Nephron progenitor cell (in vitro differentiated cells): Measurements from ENCODE around the gene CCSER2.
"Not testable (repeated sequence)": the region's sequence is repeated elsewhere in the genome, so short reads cannot be mapped to it uniquely, and the experiment has no call there.

Experiments
- DNase-seq: peaks from one replicate; pipeline ENCODE4 v3.0.0; 2021
- H3K27ac Mint-ChIP-seq: 2 replicates; pipeline ENCODE4 v1.8.0; 2021; ENCODE audit warnings: mild to moderate bottlenecking, moderate library complexity, mixed read lengths
- H3K27me3 Mint-ChIP-seq: 2 replicates; pipeline ENCODE4 v1.8.0; 2021; ENCODE audit warnings: mild to moderate bottlenecking, low read depth, mixed read lengths; ENCODE audit not compliant: poor library complexity
- H3K36me3 Mint-ChIP-seq: 2 replicates; pipeline ENCODE4 v1.8.0; 2021; ENCODE audit warnings: low read depth, mixed read lengths
- H3K4me1 Mint-ChIP-seq: 2 replicates; pipeline ENCODE4 v1.8.0; 2021; ENCODE audit warnings: mixed read lengths
- H3K4me3 Mint-ChIP-seq: 2 replicates; pipeline ENCODE4 v1.8.0; 2021; ENCODE audit warnings: mild to moderate bottlenecking, moderate library complexity, mixed read lengths
- H3K9me3 Mint-ChIP-seq: 2 replicates; pipeline ENCODE4 v1.8.0; 2021; ENCODE audit warnings: mild to moderate bottlenecking, moderate library complexity, mixed read lengths
- TF ChIP-seq, protein P1 (sequence below): fragments of 200-600 bp; sonication (generic); IDR thresholded peaks from 2 replicates; pipeline ENCODE4 v1.5.0; 2021; ENCODE audit warnings: antibody characterized with exemption

The CCSER2 gene

GRCh38 chr10:84525120-84525806 is 196.9 kb downstream of the CCSER2 start:
- no peak for DNase-seq

GRCh38 chr10:84525807-84526182 is 197.4 kb downstream of the CCSER2 start:
- peaks cover 29% of the 10 kb centered on the region for H3K9me3 Mint-ChIP-seq
- H3K4me1 Mint-ChIP-seq = peaks cover 36% of the 10 kb centered on the region
- DNase-seq, H3K27ac Mint-ChIP-seq, H3K27me3 Mint-ChIP-seq, H3K4me3 Mint-ChIP-seq: not testable (repeated sequence)
- peaks cover 16% of the 10 kb centered on the region for H3K36me3 Mint-ChIP-seq

More at GRCh38 chr10:84525120-84525806, 196.9 kb downstream of the CCSER2 start:
- peaks cover 5% of the 10 kb centered on the region for H3K27me3 Mint-ChIP-seq
- TF ChIP-seq, protein P1, sequence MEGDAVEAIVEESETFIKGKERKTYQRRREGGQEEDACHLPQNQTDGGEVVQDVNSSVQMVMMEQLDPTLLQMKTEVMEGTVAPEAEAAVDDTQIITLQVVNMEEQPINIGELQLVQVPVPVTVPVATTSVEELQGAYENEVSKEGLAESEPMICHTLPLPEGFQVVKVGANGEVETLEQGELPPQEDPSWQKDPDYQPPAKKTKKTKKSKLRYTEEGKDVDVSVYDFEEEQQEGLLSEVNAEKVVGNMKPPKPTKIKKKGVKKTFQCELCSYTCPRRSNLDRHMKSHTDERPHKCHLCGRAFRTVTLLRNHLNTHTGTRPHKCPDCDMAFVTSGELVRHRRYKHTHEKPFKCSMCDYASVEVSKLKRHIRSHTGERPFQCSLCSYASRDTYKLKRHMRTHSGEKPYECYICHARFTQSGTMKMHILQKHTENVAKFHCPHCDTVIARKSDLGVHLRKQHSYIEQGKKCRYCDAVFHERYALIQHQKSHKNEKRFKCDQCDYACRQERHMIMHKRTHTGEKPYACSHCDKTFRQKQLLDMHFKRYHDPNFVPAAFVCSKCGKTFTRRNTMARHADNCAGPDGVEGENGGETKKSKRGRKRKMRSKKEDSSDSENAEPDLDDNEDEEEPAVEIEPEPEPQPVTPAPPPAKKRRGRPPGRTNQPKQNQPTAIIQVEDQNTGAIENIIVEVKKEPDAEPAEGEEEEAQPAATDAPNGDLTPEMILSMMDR = no peak
- H3K4me3 Mint-ChIP-seq = no peak overlapping the region
- peaks cover 16% of the 10 kb centered on the region for H3K36me3 Mint-ChIP-seq
- H3K27ac Mint-ChIP-seq = no peak overlapping the region
- H3K9me3 Mint-ChIP-seq = peaks cover 29% of the 10 kb centered on the region
- peaks cover 41% of the 10 kb centered on the region for H3K4me1 Mint-ChIP-seq

GRCh38 chr10:84527386-84527785 is 199.0 kb downstream of the CCSER2 start:
- not testable (repeated sequence) for H3K27me3 Mint-ChIP-seq, DNase-seq, H3K4me3 Mint-ChIP-seq, H3K27ac Mint-ChIP-seq
- Mint-ChIP-seq H3K9me3 (peaks cover 29% of the 10 kb centered on the region), H3K36me3 (peaks cover 16% of the 10 kb centered on the region), H3K4me1 (peaks cover 23% of the 10 kb centered on the region)

GRCh38 chr10:84528526-84528925 is 200.1 kb downstream of the CCSER2 start:
- DNase-seq, H3K27me3 Mint-ChIP-seq, H3K4me3 Mint-ChIP-seq, H3K27ac Mint-ChIP-seq: not testable (repeated sequence)
- H3K4me1 Mint-ChIP-seq = peaks cover 12% of the 10 kb centered on the region
- H3K9me3 Mint-ChIP-seq = peaks cover 29% of the 10 kb centered on the region
- H3K36me3 Mint-ChIP-seq = peaks cover 16% of the 10 kb centered on the region

DNA sequence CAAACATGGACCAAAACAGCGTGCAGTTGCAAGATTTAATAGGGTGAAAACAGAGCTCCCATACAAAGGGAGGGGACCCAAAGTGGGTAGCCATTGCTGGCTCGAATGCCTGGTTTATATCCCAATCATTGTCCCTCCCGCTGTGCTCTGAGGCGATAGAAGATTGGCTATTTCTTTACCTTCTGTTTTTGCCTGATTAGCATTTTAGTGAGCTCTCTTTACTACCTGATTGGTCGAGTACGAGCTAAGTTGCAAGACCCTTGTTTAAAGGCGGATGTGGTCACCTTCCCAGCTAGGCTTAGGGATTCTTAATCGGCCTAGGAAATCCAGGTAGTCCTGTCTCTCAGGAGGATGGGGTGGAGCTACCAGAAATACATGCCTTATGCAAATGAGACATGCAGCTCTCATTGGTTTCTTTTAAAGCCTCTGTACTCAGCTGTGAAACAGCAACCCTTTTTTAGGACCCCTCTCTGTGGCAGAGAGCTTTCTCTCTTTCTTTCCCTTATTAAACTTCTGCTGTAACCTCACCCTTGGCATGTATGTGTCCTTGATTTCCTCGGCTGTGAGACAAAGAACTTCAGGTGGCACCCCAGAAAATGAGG is 202.4 kb downstream of the CCSER2 start:
- Mint-ChIP-seq H3K36me3 (peaks cover 5% of the 10 kb centered on the region), H3K27ac (no peak overlapping the region), H3K9me3 (peaks cover 17% of the 10 kb centered on the region), H3K4me3 (no peak overlapping the region), H3K4me1 (no peaks in the 10 kb centered on the region), H3K27me3 (peaks cover 2% of the 10 kb centered on the region)
- no peak for DNase-seq
- TF ChIP-seq, protein P1 = no peak

DNA sequence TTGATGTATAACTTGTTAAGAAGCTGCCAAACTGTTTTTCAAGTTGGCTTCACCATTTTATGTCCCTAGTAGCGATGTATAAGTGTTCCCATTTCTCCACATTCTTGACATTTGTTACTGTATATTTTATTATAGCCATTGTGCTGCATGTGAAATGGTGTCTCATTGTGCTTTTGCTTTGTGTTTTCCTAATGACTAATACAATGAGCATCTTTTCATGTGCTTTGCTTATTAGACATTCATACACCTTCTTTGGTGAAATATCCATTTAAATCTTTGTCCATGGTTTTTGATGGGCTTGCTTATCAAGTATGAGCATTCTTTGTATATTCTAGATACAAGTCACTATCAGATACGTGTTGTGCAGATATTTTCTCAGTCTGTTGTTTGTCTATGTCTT is 203.0 kb downstream of the CCSER2 start:
- Mint-ChIP-seq H3K9me3 (peaks cover 11% of the 10 kb centered on the region), H3K4me3 (no peak overlapping the region), H3K4me1 (no peaks in the 10 kb centered on the region), H3K27me3 (peaks cover 2% of the 10 kb centered on the region), H3K36me3 (no peaks in the 10 kb centered on the region), H3K27ac (no peak overlapping the region)
- no peak for DNase-seq
- TF ChIP-seq, protein P1 = no peak

DNA sequence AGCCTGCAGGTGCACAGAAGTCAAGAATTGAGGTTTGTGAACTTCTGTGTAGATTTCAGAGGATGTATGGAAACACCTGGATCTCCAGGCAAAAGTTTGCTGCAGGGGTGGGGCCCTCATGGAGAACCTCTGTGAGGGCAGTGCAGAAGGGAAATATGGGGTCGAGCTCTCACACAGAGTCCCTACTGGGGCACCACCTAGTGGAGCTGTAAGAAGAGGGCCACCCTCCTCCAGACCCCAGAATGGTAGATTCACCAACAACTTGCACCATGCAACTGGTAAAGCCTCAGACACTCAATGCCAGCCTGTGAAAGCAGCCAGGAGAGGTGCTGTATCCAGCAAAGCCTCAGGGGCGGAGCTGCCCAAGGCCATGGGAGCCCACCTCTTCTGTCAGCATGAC is 205.8 kb downstream of the CCSER2 start:
- no peak for DNase-seq

More for the DNA sequence above, 205.8 kb downstream of the CCSER2 start:
- Mint-ChIP-seq H3K9me3 (no peaks in the 10 kb centered on the region), H3K27ac (no peak overlapping the region), H3K27me3 (peaks cover 3% of the 10 kb centered on the region), H3K4me1 (no peaks in the 10 kb centered on the region), H3K36me3 (no peaks in the 10 kb centered on the region), H3K4me3 (no peak overlapping the region)
- TF ChIP-seq, protein P1 = no peak
